Astrocyte of the hippocampus (primary cell): ENCODE measurements around the gene TDRD12.

Experiments
- DNase-seq: peaks from one replicate; pipeline ENCODE4 v3.0.0; 2011; ENCODE audit warnings: low read depth, low spot score

The TDRD12 gene

GRCh38 chr19:32719611-32720059 is at the start of gene TDRD12:
TSS of gene TDRD12 (plus strand) at chr19:32719767. CDS start at chr19:32720073, 306 bp downstream.
- no peak for DNase-seq

- peak; percentile 30 for DNase-seq
Measured at GRCh38 chr19:32671883-32672593, 47.5 kb upstream of the TDRD12 start.

GRCh38 chr19:32672841-32673240 is 46.7 kb upstream of the TDRD12 start:
- no peak for DNase-seq

GRCh38 chr19:32673573-32673972 is 46.0 kb upstream of the TDRD12 start:
- no peak for DNase-seq

- DNase-seq, result peak; percentile 35
Measured at GRCh38 chr19:32674153-32674930, 45.2 kb upstream of the TDRD12 start.

GRCh38 chr19:32674931-32675719 is 44.4 kb upstream of the TDRD12 start, which contains the start of gene ANKRD27:
TSS of gene ANKRD27 (minus strand) at chr19:32675180. CDS start at chr19:32659015, 16,165 bp downstream.
- peak; percentile 100 for DNase-seq

GRCh38 chr19:32675720-32676185 is 43.8 kb upstream of the TDRD12 start, which contains the start of gene RGS9BP:
TSS of gene RGS9BP (plus strand) at chr19:32675848. CDS start at chr19:32676264, 416 bp downstream.
- DNase-seq, result peak; percentile 68

- DNase-seq, result peak; percentile 33
Measured at GRCh38 chr19:32676186-32676894, 43.2 kb upstream of the TDRD12 start.

- DNase-seq, result no peak
Measured at GRCh38 chr19:32676895-32677359, 42.6 kb upstream of the TDRD12 start.

GRCh38 chr19:32677657-32678056 is 41.9 kb upstream of the TDRD12 start:
- DNase-seq, result peak; percentile 54

- no peak for DNase-seq
Measured at GRCh38 chr19:32680986-32681385, 38.6 kb upstream of the TDRD12 start.

- no peak for DNase-seq
Measured at GRCh38 chr19:32682317-32682716, 37.2 kb upstream of the TDRD12 start.

- no peak for DNase-seq
Measured at GRCh38 chr19:32686847-32687475, 32.6 kb upstream of the TDRD12 start.

- no peak for DNase-seq
Measured at GRCh38 chr19:32687681-32688080, 31.9 kb upstream of the TDRD12 start.

GRCh38 chr19:32688311-32688710 is 31.3 kb upstream of the TDRD12 start:
- DNase-seq, result no peak

- peak; percentile 93 for DNase-seq
Measured at GRCh38 chr19:32691291-32691951, 28.1 kb upstream of the TDRD12 start, which contains the start of gene NUDT19. TSS of gene NUDT19 (plus strand) at chr19:32691821. CDS start at chr19:32691961, 140 bp downstream.

- peak; percentile 80 for DNase-seq
Measured at GRCh38 chr19:32691952-32692726, 27.4 kb upstream of the TDRD12 start.

GRCh38 chr19:32692727-32693061 is 26.9 kb upstream of the TDRD12 start:
- no peak for DNase-seq
